Calu3 (cell line): ENCODE results near the gene BTNL8. TPM values are rescaled to one million over a fixed set of nuclear protein-coding genes. Genes with fewer than 3 reads are reported as not detected.

Experiments used
- BruUV-seq: library from RNA; stranded (reverse); fragments of 400-500 nt; replicated peaks from 2 replicates; lab custom pipeline; 2021; lab: Mats Ljungman, UMichigan
- CTCF ChIA-PET: fragments of 300-600 bp; sonication (Branson Sonifier 250); formaldehyde crosslinking; loops from one replicate; lab custom pipeline; 2022; ENCODE audit warnings: antibody characterized with exemption; lab: Charles Lee
- DNase-seq: peaks from one replicate; pipeline ENCODE4 v3.0.0; 2022
- H3K27ac Mint-ChIP-seq: one replicate; pipeline ENCODE4 v1.8.0; 2022; ENCODE audit warnings: mixed read lengths; ENCODE audit not compliant: unreplicated experiment
- H3K27me3 Mint-ChIP-seq: one replicate; pipeline ENCODE4 v1.8.0; 2022; ENCODE audit warnings: mixed read lengths; ENCODE audit not compliant: unreplicated experiment
- H3K36me3 Mint-ChIP-seq: one replicate; pipeline ENCODE4 v1.8.0; 2022; ENCODE audit warnings: mild to moderate bottlenecking, moderate library complexity, mixed read lengths; ENCODE audit not compliant: insufficient read depth, unreplicated experiment
- H3K4me1 Mint-ChIP-seq: one replicate; pipeline ENCODE4 v1.8.0; 2022; ENCODE audit warnings: mild to moderate bottlenecking, low read depth, mixed read lengths; ENCODE audit not compliant: unreplicated experiment
- H3K4me3 Mint-ChIP-seq: one replicate; pipeline ENCODE4 v1.8.0; 2022; ENCODE audit warnings: mild to moderate bottlenecking, low read depth, moderate library complexity, mixed read lengths; ENCODE audit not compliant: unreplicated experiment
- H3K9me3 Mint-ChIP-seq: one replicate; pipeline ENCODE4 v1.8.0; 2022; ENCODE audit warnings: low read depth, mixed read lengths; ENCODE audit not compliant: unreplicated experiment
- intact Hi-C: fragments of 100-400 bp; cut with micrococcal nuclease; formaldehyde crosslinking; loops from one replicate; pipeline ENCODE4 v1.10.0; 2022; ENCODE audit not compliant: unreplicated experiment
- total RNA-seq: library from RNA; stranded (reverse); gene quantifications from 2 replicates; pipeline ENCODE4 v1.2.3, GENCODE V29; 2022
- TF ChIP-seq, protein P1 (sequence below): fragments of 200-600 bp; IDR thresholded peaks from one replicate; pipeline ENCODE4 v1.8.0; 2022; ENCODE audit warnings: antibody characterized with exemption; ENCODE audit not compliant: unreplicated experiment

BTNL8 gene
- total RNA-seq, 1 experiment from 2014 or later = not detected

DNA sequence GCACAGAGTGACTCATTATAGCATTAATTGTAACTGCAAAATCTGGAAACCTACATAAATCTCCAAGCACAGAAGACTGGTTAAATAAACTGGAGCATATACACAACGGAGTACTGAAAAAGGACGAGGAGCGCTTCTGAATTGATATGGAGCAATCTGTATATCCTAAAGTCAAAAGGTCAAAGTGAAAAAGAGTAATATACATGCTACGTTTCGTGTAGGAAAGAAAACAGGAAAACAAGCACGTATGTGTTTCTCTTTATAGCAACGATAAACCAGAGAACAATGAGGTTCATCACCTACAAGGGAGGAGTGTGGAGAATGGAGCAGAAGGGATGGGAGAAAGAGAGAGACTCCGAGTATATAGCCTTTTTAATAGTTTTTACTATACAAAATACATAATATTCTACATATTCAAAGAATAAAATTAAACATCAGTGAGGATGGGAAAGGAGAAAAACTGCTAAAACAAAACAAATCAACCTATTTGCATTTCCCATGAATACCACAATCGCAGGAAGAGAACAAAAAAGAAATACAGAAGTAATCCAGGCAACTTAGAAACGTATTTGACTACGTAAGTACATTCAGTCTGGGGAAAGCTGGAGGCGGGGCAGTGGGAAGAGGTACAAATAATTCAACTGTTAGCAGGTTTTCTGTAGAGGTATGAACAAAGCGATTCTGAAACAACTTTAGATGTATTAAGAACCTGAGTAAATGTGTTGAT lies 45.7 kb upstream of the BTNL8 start:
- no peak overlapping the region for H3K4me3 Mint-ChIP-seq
- CTCF ChIA-PET = no interaction called here
- DNase-seq = no peak
- H3K27ac Mint-ChIP-seq = no peak overlapping the region
- H3K36me3 Mint-ChIP-seq = peaks cover 50% of the 10 kb centered on the region
- BruUV-seq = no TSS peak
- H3K27me3 Mint-ChIP-seq = no peaks in the 10 kb centered on the region
- TF ChIP-seq, protein P1, sequence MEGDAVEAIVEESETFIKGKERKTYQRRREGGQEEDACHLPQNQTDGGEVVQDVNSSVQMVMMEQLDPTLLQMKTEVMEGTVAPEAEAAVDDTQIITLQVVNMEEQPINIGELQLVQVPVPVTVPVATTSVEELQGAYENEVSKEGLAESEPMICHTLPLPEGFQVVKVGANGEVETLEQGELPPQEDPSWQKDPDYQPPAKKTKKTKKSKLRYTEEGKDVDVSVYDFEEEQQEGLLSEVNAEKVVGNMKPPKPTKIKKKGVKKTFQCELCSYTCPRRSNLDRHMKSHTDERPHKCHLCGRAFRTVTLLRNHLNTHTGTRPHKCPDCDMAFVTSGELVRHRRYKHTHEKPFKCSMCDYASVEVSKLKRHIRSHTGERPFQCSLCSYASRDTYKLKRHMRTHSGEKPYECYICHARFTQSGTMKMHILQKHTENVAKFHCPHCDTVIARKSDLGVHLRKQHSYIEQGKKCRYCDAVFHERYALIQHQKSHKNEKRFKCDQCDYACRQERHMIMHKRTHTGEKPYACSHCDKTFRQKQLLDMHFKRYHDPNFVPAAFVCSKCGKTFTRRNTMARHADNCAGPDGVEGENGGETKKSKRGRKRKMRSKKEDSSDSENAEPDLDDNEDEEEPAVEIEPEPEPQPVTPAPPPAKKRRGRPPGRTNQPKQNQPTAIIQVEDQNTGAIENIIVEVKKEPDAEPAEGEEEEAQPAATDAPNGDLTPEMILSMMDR = no peak
- intact Hi-C loops = no loop called here
- H3K9me3 Mint-ChIP-seq = peaks cover 37% of the 10 kb centered on the region
- no peaks in the 10 kb centered on the region for H3K4me1 Mint-ChIP-seq

DNA sequence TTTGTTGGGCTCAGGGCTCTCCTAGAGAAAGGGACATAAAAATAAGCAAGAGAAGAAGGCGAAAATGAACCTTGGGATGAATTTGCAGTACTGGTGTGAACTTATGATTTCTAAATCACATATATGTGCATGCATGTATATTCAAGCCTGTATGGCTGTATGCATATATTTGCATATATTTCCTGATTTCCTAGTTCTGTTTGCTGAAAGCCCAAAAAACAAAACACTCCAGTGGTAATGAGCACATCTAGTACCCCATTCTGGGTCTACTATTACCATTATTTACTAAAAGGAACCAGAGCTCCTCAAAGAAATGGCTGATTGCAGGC lies 45.1 kb upstream of the BTNL8 start:
- BruUV-seq = no TSS peak
- intact Hi-C loops = no loop called here
- CTCF ChIA-PET = no interaction called here
- H3K4me3 Mint-ChIP-seq = no peak overlapping the region
- H3K27me3 Mint-ChIP-seq = no peaks in the 10 kb centered on the region
- no peak overlapping the region for H3K27ac Mint-ChIP-seq
- H3K9me3 Mint-ChIP-seq = peaks cover 35% of the 10 kb centered on the region
- peaks cover 45% of the 10 kb centered on the region for H3K36me3 Mint-ChIP-seq
- TF ChIP-seq, protein P1 = no peak
- H3K4me1 Mint-ChIP-seq = peaks cover 2% of the 10 kb centered on the region
- DNase-seq = no peak

DNA sequence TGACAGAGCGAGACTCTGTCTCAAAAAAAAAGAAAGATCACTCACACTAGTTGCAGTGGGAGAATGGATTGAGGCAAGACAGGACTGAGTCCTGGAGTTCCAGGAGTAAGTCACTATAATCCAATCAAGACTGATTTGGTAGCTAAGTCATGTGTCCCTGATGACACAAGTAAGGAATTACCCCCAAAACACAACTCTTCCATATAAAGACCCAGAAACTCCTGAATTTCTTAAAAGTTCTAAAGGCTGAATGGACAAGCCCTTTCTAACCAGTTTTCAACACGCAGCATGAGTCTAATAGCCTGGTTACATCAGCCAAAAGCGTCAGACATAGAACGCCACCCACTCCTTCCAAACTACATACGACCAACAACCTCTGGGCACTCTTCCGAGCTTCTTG lies 40.4 kb upstream of the BTNL8 start:
- no peaks in the 10 kb centered on the region for H3K27me3 Mint-ChIP-seq
- no peak overlapping the region for H3K27ac Mint-ChIP-seq
- TF ChIP-seq, protein P1 = no peak
- no peak overlapping the region for H3K4me3 Mint-ChIP-seq
- no TSS peak for BruUV-seq
- intact Hi-C loops = no loop called here
- DNase-seq = no peak
- peaks cover 17% of the 10 kb centered on the region for H3K4me1 Mint-ChIP-seq
- CTCF ChIA-PET = interaction anchor here (0.6 kb wide), 1 partner anchor 151 kb away, joined by 4 read pairs; no protein-coding TSS in a partner anchor
- H3K9me3 Mint-ChIP-seq = peaks cover 20% of the 10 kb centered on the region
- H3K36me3 Mint-ChIP-seq = peaks cover 42% of the 10 kb centered on the region

DNA sequence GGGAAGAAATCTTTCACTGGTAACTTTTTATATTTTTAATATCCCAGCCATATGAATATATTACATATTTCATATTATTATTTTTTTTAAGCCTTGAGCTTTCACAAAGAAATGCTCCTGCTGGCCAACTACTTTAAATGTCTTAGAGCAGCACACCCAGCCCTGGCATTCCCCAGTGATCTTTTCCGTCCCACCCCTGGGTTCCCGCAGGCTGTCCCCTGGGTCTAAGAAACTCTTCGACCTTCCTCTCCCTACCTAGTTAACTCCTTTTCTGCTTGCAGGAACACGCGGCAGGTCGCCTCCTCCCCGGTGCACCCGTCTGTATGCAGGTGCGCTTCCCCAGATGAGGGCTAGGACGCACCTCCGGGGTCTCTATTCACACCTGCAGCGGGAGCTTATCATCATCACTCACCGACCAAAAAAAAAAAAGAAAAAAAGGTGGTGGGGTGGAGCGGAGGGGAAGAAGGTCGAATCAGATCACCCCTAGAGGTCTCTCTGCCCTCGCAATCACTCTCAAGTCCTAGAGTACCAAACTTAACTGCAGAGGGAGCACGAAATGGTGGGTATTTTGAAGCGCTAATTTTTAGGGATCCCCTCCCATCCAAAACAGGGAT lies 38.6 kb upstream of the BTNL8 start:
- Mint-ChIP-seq H3K36me3 (peaks cover 38% of the 10 kb centered on the region), H3K4me3 (peak overlapping the region; percentile 90), H3K4me1 (peaks cover 18% of the 10 kb centered on the region), H3K9me3 (peaks cover 9% of the 10 kb centered on the region), H3K27ac (peak overlapping the region; percentile 83), H3K27me3 (no peaks in the 10 kb centered on the region)
- BruUV-seq = TSS peak; percentile 32
- CTCF ChIA-PET = interaction anchor here (0.5 to 2.5 kb wide), 5 partner anchors 9 to 402 kb away, joined by 3 to 7 read pairs (median 3); no protein-coding TSS in a partner anchor
- peak; percentile 36 for DNase-seq
- TF ChIP-seq, protein P1 = no peak
- intact Hi-C loops = loop anchor here (2.0 to 5.0 kb wide), 3 partner anchors 34 to 76 kb away; partner anchors contain the start of gene MGAT1
